ENCODE measurements around the gene ZNF846. TPM values are rescaled to one million over a fixed set of nuclear protein-coding genes. Genes with fewer than 3 reads are reported as not detected.

Gene ZNF846
- 1.9 and 7.7 TPM in 2 replicates for total RNA-seq (2014; rRNA removed; shearing (Covaris generic))

GRCh38 chr19:9768175-9769112 lies at the start of gene ZNF846:
TSS of gene ZNF846 (minus strand) at chr19:9768738. CDS start at chr19:9764950, 3,788 bp downstream.

Other genes with a start within 250 kb of the ZNF846 start
- 9.0 and 9.3 TPM in 2 replicates for gene ZNF426, start 230.1 kb downstream of the ZNF846 start, total RNA-seq (2014; rRNA removed; shearing (Covaris generic))
- 48.4 and 56.3 TPM in 2 replicates for gene ZNF121, start 184.2 kb downstream of the ZNF846 start, total RNA-seq (2014; rRNA removed; shearing (Covaris generic))
- gene ZNF561, start 147.5 kb downstream of the ZNF846 start, total RNA-seq (2014; rRNA removed; shearing (Covaris generic)): 18.4 and 19.1 TPM in 2 replicates
- 35.6 and 40.2 TPM in 2 replicates for gene ZNF562, start 93.6 kb downstream of the ZNF846 start, total RNA-seq (2014; rRNA removed; shearing (Covaris generic))
- 27.1 and 35.0 TPM in 2 replicates for gene FBXL12, start 50.3 kb upstream of the ZNF846 start, total RNA-seq (2014; rRNA removed; shearing (Covaris generic))
- gene UBL5, start 59.2 kb upstream of the ZNF846 start, total RNA-seq (2014; rRNA removed; shearing (Covaris generic)): 429 and 509 TPM in 2 replicates
- 189 and 204 TPM in 2 replicates for gene PIN1, start 66.6 kb upstream of the ZNF846 start, total RNA-seq (2014; rRNA removed; shearing (Covaris generic))
- 0.50 and 0.53 TPM in 2 replicates for gene OLFM2, start 167.8 kb upstream of the ZNF846 start, total RNA-seq (2014; rRNA removed; shearing (Covaris generic))
- 2.6 and 4.6 TPM in 2 replicates for gene COL5A3, start 241.8 kb upstream of the ZNF846 start, total RNA-seq (2014; rRNA removed; shearing (Covaris generic))
- not detected in 2 replicates for gene RDH8, start 244.7 kb upstream of the ZNF846 start, total RNA-seq (2014; rRNA removed; shearing (Covaris generic))

Data from A375 (cell line).